GM21723 (cell line): ENCODE data around the gene SDC1.
A peak's percentile ranks its signal among the peaks of the same experiment; 100 is the strongest.

Experiments used
- ATAC-seq: cut with Tn5 transposase; IDR thresholded peaks from one replicate; pipeline ENCODE4 v1.9.1; 2021; ENCODE audit warnings: mild to moderate bottlenecking, moderate library complexity; ENCODE audit not compliant: unreplicated experiment

Gene SDC1

GRCh38 chr2:20173064-20173463 is 51.9 kb downstream of the SDC1 start:
- no peak for ATAC-seq

GRCh38 chr2:20172273-20173055 is 52.5 kb downstream of the SDC1 start:
- no peak for ATAC-seq

GRCh38 chr2:20171445-20171977 is 53.4 kb downstream of the SDC1 start:
- ATAC-seq = no peak

- no peak for ATAC-seq
Observed at GRCh38 chr2:20170704-20171250, 54.2 kb downstream of the SDC1 start.

GRCh38 chr2:20169796-20170703 is 54.9 kb downstream of the SDC1 start:
- ATAC-seq = no peak

- no peak for ATAC-seq
Observed at GRCh38 chr2:20168727-20169696, 55.9 kb downstream of the SDC1 start.

- no peak for ATAC-seq
Observed at GRCh38 chr2:20168048-20168726, 56.7 kb downstream of the SDC1 start.

- ATAC-seq = no peak
Observed at GRCh38 chr2:20167356-20167755, 57.6 kb downstream of the SDC1 start.

GRCh38 chr2:20165677-20166509 is 59.0 kb downstream of the SDC1 start:
- ATAC-seq = no peak

- no peak for ATAC-seq
Observed at GRCh38 chr2:20164734-20165478, 60.0 kb downstream of the SDC1 start.

GRCh38 chr2:20164061-20164733 is 60.7 kb downstream of the SDC1 start:
- no peak for ATAC-seq

- no peak for ATAC-seq
Observed at GRCh38 chr2:20159411-20160070, 65.4 kb downstream of the SDC1 start.

GRCh38 chr2:20157193-20157891 is 67.6 kb downstream of the SDC1 start:
- ATAC-seq = peak; percentile 48

- ATAC-seq = peak; percentile 12
Observed at GRCh38 chr2:20156836-20157192, 68.1 kb downstream of the SDC1 start.

- ATAC-seq = no peak
Observed at GRCh38 chr2:20156076-20156759, 68.7 kb downstream of the SDC1 start.
